Omental fat pad (tissue), 4 donors: ENCODE results near the gene CCDC154. TPM values are rescaled to one million over a fixed set of nuclear protein-coding genes. Genes with fewer than 3 reads are reported as not detected.

Source experiments
- ATAC-seq: fragments of 150-250 bp; one replicate; pipeline ENCODE4 v1.9.1; 2016; ENCODE audit warnings: mild to moderate bottlenecking, moderate library complexity; ENCODE audit not compliant: low FRiP score
- DNase-seq: peaks from one replicate; pipeline ENCODE4 v3.0.0-alpha.2; 2019; ENCODE audit warnings: low spot score
- CTCF ChIP-seq, 3 donors: fragments of 450-650 bp; IDR thresholded peaks; one replicate each; pipeline ENCODE4 v1.5.1; 2016 to 2017; ENCODE audit warnings: antibody characterized with exemption in 3 of 3, mild to moderate bottlenecking in 3 of 3, moderate library complexity in 2 of 3
- total RNA-seq, 4 donors: library from RNA; depleted of rRNA; stranded (reverse); fragments of >200 nt; gene quantifications; one replicate each; pipeline ENCODE4 v1.1.0, GENCODE V29; 2016

CCDC154 gene
- total RNA-seq, 4 donors from 2014 or later: 0.19 to 5.7 (median 0.37) TPM

- ATAC-seq (no peak), DNase-seq (no peak)
- no peak for TF ChIP-seq CTCF (IDR thresholded peaks at IDR 0.05)
These were observed 14.7 kb downstream of the CCDC154 start for GRCh38 chr16:1429631-1430030.

- no peak for ATAC-seq
- DNase-seq: no peak
- TF ChIP-seq CTCF (IDR thresholded peaks at IDR 0.05): no peak
These were observed 15.3 kb downstream of the CCDC154 start for GRCh38 chr16:1429012-1429411.

- no peak for TF ChIP-seq CTCF (IDR thresholded peaks at IDR 0.05)
- ATAC-seq (no peak), DNase-seq (no peak)
These were observed 15.8 kb downstream of the CCDC154 start for GRCh38 chr16:1428511-1428910.

GRCh38 chr16:1427473-1428461, 16.6 kb downstream of the CCDC154 start:
- DNase-seq: no peak
- no peak for ATAC-seq
- TF ChIP-seq CTCF (IDR thresholded peaks at IDR 0.05): no peak

- ATAC-seq (no peak), DNase-seq (no peak)
- no peak for TF ChIP-seq CTCF (IDR thresholded peaks at IDR 0.05)
These were observed 17.5 kb downstream of the CCDC154 start for GRCh38 chr16:1426734-1427471.

GRCh38 chr16:1425616-1426370, 18.6 kb downstream of the CCDC154 start:
- no peak for DNase-seq
- no peak for TF ChIP-seq CTCF (IDR thresholded peaks at IDR 0.05)

More at GRCh38 chr16:1425616-1426370, 18.6 kb downstream of the CCDC154 start:
- no peak for ATAC-seq
